ENCODE measurements around the gene APOL4. TPM values are rescaled to one million over a fixed set of nuclear protein-coding genes. Genes with fewer than 3 reads are reported as not detected.
"Not testable (repeated sequence)": the region's sequence is repeated elsewhere in the genome, so short reads cannot be mapped to it uniquely, and the experiment has no call there.

Gene APOL4
- total RNA-seq, 1 experiment from 2014 or later, result 1.6 TPM

DNA sequence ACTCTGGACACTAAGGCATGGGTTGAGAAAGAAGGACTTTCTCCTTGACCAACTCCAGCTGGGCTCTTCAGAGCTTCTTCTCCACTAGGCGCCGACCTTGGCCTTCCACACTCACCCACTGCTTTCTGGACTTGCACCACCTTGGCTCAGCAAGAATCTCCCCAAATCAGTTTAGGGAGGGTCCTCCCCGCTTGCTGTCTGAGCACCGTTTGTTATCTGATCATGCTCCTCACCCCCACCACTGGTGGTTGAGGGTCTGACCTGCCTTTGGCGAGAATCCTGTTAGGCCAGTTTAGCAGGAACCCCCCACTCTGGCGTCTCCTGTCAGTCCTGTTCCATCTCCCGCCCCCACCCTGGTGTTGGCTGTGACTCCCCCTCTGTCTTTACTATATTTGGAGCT lies 27.3 kb upstream of the APOL4 start:
- TF ChIP-seq, protein P1, sequence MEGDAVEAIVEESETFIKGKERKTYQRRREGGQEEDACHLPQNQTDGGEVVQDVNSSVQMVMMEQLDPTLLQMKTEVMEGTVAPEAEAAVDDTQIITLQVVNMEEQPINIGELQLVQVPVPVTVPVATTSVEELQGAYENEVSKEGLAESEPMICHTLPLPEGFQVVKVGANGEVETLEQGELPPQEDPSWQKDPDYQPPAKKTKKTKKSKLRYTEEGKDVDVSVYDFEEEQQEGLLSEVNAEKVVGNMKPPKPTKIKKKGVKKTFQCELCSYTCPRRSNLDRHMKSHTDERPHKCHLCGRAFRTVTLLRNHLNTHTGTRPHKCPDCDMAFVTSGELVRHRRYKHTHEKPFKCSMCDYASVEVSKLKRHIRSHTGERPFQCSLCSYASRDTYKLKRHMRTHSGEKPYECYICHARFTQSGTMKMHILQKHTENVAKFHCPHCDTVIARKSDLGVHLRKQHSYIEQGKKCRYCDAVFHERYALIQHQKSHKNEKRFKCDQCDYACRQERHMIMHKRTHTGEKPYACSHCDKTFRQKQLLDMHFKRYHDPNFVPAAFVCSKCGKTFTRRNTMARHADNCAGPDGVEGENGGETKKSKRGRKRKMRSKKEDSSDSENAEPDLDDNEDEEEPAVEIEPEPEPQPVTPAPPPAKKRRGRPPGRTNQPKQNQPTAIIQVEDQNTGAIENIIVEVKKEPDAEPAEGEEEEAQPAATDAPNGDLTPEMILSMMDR (conservative IDR thresholded peaks at IDR 0.05; ENCODE audit: low read depth, low read length), result no peak
- TF ChIP-seq EZH2 (IDR thresholded peaks at IDR 0.05; ENCODE audit: borderline replicate concordance, low read depth, low read length, poor library complexity, severe bottlenecking), result no peak
- Histone ChIP-seq H3K36me3 (ENCODE audit: insufficient read depth, low read length, poor library complexity, severe bottlenecking) (peaks cover 16% of the 10 kb centered on the region), H3K4me1 (ENCODE audit: insufficient read depth, low read length, poor library complexity, severe bottlenecking) (no peaks in the 10 kb centered on the region), H3K27ac (ENCODE audit: low read depth, low read length, poor library complexity, severe bottlenecking) (no peak overlapping the region), H3K4me3 (ENCODE audit: low read depth, low read length, poor library complexity, severe bottlenecking) (no peak overlapping the region), H3K27me3 (replicated peaks; ENCODE audit: insufficient read depth, low read depth, low read length, poor library complexity) (no peaks in the 10 kb centered on the region), H3K9me3 (ENCODE audit: low read depth, low read length, poor library complexity, severe bottlenecking) (no peaks in the 10 kb centered on the region)
- POLR2A ChIA-PET (ENCODE audit: low non-redundant PET), result no interaction called here
- CTCF ChIA-PET, result no interaction called here
- no peak for DNase-seq (ENCODE audit: low spot score)
- intact Hi-C loops (cut with micrococcal nuclease; ENCODE audit: unreplicated experiment), result no loop called here
- BruUV-seq (replicated peaks), result no TSS peak

DNA sequence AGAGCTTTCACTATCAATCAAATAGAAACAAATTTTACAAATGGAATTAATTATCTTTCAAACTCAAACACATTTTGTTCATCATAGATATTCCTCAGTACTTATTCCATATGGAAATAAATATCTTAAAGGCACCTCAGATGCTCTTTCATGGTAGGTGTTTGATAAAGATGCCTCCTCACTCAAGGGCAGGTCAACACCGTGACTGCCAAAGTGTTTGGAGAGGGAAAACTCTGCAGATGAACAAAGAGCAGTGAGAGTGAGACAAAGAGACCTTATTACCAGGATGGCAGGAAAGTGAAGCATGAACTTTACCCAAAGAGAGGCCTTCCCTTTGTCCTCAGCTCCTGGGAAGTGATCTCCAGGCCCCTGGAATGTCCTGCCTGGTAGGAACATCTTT lies 26.8 kb upstream of the APOL4 start:
- H3K4me3 ChIP-seq (ENCODE audit: low read depth, low read length, poor library complexity, severe bottlenecking); intact Hi-C loops (cut with micrococcal nuclease; ENCODE audit: unreplicated experiment); DNase-seq (ENCODE audit: low spot score); POLR2A ChIA-PET (ENCODE audit: low non-redundant PET); H3K27ac ChIP-seq (ENCODE audit: low read depth, low read length, poor library complexity, severe bottlenecking); H3K27me3 ChIP-seq (replicated peaks; ENCODE audit: insufficient read depth, low read depth, low read length, poor library complexity); CTCF ChIA-PET; H3K9me3 ChIP-seq (ENCODE audit: low read depth, low read length, poor library complexity, severe bottlenecking); BruUV-seq (replicated peaks); H3K4me1 ChIP-seq (ENCODE audit: insufficient read depth, low read length, poor library complexity, severe bottlenecking): not testable (repeated sequence)
- peaks cover 16% of the 10 kb centered on the region for H3K36me3 ChIP-seq (ENCODE audit: insufficient read depth, low read length, poor library complexity, severe bottlenecking)

DNA sequence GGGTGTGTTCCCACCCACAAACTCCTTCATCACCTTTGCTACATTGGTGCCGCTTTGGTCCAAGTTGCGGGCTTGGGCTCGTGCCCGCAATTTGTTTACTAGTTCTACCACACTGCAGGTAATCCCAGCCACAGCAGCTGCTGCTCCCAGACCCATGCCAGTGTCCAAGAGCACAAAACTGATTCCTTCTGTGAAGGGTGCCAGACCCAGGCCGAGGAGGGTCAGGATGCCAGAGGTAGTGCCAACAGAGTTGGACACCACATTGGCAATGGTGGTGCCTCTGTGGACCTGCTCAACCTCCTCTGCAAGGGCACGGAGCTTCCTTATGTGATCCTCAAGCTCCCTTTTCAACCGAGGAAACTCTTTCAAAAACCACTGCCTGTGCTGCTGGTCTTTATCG lies 26.2 kb upstream of the APOL4 start:
- intact Hi-C loops (cut with micrococcal nuclease; ENCODE audit: unreplicated experiment), result no loop called here
- Histone ChIP-seq H3K27me3 (replicated peaks; ENCODE audit: insufficient read depth, low read depth, low read length, poor library complexity) (no peaks in the 10 kb centered on the region), H3K4me1 (ENCODE audit: insufficient read depth, low read length, poor library complexity, severe bottlenecking) (no peaks in the 10 kb centered on the region), H3K36me3 (ENCODE audit: insufficient read depth, low read length, poor library complexity, severe bottlenecking) (peaks cover 13% of the 10 kb centered on the region), H3K9me3 (ENCODE audit: low read depth, low read length, poor library complexity, severe bottlenecking) (no peaks in the 10 kb centered on the region), H3K4me3 (ENCODE audit: low read depth, low read length, poor library complexity, severe bottlenecking) (no peak overlapping the region), H3K27ac (ENCODE audit: low read depth, low read length, poor library complexity, severe bottlenecking) (no peak overlapping the region)
- no peak for TF ChIP-seq EZH2 (IDR thresholded peaks at IDR 0.05; ENCODE audit: borderline replicate concordance, low read depth, low read length, poor library complexity, severe bottlenecking)
- TF ChIP-seq, protein P1 (conservative IDR thresholded peaks at IDR 0.05; ENCODE audit: low read depth, low read length), result no peak
- no TSS peak for BruUV-seq (replicated peaks)
- ChIA-PET CTCF (no interaction called here), POLR2A (ENCODE audit: low non-redundant PET) (no interaction called here)
- DNase-seq (ENCODE audit: low spot score), result no peak

DNA sequence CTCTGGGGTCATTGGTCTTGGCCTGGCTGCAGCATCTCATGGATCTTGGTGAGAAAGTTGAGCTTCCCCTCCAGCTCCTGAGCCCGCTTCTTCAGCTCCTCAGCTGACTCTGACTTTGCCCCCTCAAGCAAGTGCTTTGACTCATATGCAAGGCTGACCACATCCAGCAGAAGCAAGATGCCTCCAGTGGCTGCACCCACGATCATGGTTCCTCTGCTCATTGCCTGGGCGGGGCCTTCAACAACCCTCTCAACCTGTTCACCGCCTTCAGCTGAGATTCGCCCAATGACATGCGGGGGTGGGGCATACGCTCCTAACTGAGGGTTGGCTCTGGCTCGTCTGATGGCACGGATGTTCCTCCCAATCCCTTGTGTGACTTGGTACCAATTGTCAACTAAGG lies 25.8 kb upstream of the APOL4 start:
- intact Hi-C loops (cut with micrococcal nuclease; ENCODE audit: unreplicated experiment), result no loop called here
- Histone ChIP-seq H3K27me3 (replicated peaks; ENCODE audit: insufficient read depth, low read depth, low read length, poor library complexity) (no peaks in the 10 kb centered on the region), H3K4me3 (ENCODE audit: low read depth, low read length, poor library complexity, severe bottlenecking) (no peak overlapping the region), H3K9me3 (ENCODE audit: low read depth, low read length, poor library complexity, severe bottlenecking) (no peaks in the 10 kb centered on the region), H3K4me1 (ENCODE audit: insufficient read depth, low read length, poor library complexity, severe bottlenecking) (no peaks in the 10 kb centered on the region), H3K27ac (ENCODE audit: low read depth, low read length, poor library complexity, severe bottlenecking) (no peak overlapping the region), H3K36me3 (ENCODE audit: insufficient read depth, low read length, poor library complexity, severe bottlenecking) (peaks cover 10% of the 10 kb centered on the region)
- DNase-seq (ENCODE audit: low spot score), result no peak
- TF ChIP-seq, protein P1 (conservative IDR thresholded peaks at IDR 0.05; ENCODE audit: low read depth, low read length), result no peak
- TF ChIP-seq EZH2 (IDR thresholded peaks at IDR 0.05; ENCODE audit: borderline replicate concordance, low read depth, low read length, poor library complexity, severe bottlenecking), result no peak
- BruUV-seq (replicated peaks), result no TSS peak
- ChIA-PET POLR2A (ENCODE audit: low non-redundant PET) (no interaction called here), CTCF (no interaction called here)
